CD4-positive, alpha-beta T cell treated with Interleukin-1 beta for 1 hour (primary cell): ENCODE results near the gene ASB6.
"Not testable (repeated sequence)": the region's sequence is repeated elsewhere in the genome, so short reads cannot be mapped to it uniquely, and the experiment has no call there.

Source experiments
- DNase-seq, 2 donors: peaks; one replicate each; pipeline ENCODE4 v3.0.0-alpha.2; 2020 to 2022

The ASB6 gene

GRCh38 chr9:129640871-129641749, 841 bp downstream of the ASB6 start:
- no peak for DNase-seq

DNA sequence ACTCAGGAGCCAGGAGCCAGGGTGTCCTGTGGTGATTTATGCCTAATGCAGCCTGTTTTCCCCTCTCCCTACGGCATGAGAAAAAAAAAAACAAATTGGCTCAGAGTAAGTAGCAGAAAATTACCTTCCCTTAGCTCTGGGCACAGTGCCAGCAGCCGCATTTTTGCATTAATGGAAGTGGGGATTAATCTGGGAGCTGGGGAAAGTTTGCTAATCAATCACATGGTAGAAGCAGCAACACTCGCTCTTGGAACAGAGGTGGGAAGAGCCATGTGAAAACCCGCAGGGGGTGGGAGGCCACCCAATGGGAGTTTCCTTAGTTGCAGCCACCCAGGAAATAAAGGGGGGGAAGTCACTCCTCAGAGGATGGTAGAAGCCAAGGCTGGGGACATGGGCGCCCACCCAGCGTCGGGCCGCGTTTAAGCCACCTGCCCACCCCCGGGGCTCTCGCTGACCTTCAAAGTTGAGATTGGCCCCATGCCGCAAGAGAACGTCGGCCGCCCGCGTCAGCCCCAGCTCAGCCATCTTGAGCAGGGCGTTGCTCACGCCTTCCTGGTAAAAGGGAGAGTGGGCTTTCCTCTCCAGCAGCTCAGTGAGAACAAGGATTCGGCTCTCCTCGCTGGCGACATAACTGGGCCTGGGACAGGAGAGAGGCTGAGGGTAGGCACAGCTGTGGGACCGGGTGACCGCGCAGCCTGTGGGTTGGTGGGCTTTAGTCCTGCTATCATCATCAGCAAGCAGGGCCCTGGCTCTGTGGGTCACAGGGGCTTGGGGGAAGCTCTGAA, 1.7 kb downstream of the ASB6 start:
- no peak for DNase-seq

DNA sequence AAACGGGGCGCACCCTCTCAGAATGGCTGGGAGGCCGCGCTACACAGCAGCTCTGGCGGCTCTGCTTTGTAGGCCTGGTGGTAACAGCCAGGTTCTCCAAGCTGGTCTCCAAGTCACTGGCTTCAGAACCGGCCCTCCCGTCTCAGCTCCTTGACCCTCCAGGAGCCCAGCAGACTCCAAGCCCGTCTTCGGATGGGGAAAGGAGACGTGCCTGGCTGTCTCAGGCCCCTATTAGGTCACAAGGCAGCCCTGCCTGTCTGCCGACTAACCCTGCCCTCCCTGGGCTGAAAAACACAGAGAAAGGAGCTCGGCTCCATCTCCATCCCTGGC, 2.2 kb downstream of the ASB6 start:
- no peak for DNase-seq

DNA sequence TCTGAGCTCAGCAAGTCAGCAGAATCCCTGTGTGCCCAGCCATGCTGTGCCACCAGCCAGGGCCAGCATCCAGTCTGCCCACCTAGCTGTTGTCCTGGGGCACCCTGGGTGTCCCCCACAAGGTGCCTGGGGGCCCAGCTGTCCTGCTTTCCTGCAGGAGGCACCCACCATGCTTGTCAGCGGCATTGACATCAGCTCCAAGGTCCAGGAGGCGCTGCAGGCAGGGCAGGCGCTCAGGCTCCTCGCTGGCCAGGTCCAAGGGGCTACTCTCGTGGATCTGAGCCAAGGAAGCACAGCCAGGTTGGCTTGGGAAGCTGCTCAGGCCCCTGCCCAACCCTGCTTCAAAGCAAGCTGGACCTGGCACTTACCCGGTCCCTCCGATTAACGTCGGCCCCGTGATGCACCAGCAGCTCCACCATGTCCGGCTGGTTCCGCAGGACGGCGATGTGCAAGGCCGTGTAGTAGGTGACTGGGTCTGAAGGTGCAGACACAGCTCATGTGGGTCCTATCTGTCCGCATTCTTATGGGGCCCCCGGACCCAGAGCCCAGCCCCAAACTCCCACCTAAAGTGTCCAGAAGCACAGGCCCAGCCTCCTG, 2.8 kb downstream of the ASB6 start:
- no peak for DNase-seq

DNA sequence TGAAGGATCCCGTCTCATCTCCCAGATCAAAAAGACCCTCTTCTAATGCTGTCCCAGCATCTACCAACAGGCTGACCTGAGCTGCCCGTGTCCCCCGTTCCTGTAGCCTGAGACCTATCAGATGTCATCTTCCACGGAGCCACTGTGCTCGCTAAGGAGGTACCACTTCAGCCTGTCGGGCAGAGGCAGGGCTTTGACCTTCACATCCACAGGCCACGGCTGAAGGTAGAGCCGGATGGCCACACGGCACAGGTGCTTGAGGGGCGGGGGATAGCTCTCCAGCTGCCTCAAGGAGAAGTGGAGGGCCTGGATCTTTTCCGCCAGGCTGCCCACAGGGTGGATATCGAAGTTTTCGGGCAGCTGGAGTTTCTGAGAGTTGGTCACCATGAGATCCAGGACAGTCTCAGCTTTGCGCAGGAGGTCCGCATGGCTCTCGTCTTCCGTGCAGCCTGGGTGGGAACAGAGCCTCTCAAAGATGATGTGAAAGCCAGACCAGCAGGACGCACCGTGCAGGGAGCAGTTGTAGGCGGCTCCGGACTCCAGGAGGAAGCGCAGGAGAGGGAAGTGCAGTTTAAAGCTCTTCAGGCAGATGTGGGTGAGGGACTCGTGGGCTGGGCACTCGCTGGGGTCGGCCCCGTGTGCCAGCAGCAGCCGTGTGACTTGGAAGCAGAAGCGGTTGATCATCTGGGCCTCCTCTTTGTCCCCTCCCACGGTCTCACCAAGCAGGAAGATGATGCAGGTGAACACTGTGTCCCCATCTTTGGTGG, 4.1 kb downstream of the ASB6 start:
- DNase-seq, result no peak

- DNase-seq, result no peak
These were observed 4.8 kb downstream of the ASB6 start for GRCh38 chr9:129637102-129637501.

DNA sequence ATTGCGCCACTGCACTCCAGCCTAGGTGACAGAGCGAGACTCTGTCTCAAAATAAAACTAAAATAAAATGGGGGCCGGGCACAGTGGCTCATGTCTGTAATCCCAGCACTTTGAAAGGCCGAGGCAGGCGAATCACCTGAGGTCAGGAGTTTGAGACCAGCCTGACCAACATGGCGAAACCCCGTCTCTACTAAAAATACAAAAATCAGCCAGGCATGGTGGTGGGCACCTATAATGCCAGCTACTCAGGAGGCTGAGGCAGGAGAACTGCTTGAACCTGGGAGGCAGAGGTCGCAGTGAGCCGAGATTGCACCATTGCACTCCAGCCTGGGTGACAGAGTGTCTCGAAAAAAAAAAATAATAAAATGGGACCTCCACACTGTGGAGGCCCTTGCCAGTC, 5.6 kb downstream of the ASB6 start:
- not testable (repeated sequence) for DNase-seq

DNA sequence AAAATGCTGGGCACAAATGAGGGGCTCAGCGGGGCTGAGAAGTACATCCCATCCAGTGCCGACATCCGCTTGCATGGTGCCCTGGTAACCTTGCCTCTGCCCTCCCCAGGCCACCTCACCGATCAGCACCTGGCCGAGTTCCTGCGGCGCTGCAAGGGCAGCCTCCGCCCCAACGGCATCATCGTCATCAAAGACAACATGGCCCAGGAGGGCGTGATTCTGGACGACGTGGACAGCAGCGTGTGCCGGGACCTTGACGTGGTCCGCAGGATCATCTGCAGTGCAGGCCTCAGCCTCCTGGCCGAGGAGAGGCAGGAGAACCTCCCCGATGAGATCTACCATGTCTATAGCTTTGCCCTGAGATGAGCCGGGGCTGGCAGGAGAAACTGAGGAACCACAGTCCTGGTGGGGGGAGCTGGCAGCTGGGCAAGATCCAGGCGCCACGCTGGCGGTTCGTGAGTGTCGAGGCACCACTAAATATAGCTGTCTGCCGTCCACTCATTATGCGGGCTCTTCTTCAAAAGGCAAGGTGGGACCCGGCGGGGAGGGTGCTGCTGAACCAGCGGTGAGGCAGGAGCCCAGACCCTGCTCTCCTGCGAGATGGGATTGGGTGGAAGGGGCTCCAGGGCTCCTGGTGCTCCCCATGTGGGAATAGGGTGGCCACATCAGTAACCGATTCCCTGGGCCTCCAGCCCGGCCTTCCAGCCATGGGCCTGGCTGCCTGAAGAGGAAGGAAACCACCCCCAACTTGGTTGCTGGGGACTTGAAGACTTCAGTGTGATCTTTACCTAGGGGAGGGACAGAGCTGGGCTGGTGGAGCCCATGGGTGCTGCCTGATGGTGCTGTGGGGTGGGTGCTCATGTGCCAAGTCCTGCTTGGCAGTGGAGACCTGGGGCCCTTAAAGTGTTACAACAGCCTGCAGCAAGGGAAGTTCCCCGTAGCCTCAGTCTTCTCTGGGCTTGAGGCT, 6.6 kb downstream of the ASB6 start:
- DNase-seq, result no peak

DNA sequence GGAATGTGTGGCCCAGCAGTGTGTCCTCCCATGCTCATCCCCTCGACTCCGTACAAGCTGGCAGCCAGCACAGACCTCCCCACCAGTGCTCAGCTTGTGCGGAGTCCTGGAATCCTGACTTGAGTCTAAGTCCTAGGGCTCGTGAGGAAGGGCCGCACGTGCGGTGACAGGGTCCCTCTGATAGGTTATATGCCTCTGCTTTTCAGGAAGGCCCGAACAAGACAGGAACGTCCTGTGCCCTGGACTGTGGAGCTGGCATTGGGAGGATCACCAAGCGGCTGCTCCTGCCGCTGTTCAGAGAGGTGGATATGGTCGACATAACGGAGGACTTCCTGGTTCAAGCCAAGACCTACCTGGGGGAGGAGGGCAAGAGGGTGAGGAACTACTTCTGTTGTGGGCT, 8.1 kb downstream of the ASB6 start:
- no peak for DNase-seq

- DNase-seq, result no peak
These were observed 8.7 kb downstream of the ASB6 start for GRCh38 chr9:129633207-129633606.

DNA sequence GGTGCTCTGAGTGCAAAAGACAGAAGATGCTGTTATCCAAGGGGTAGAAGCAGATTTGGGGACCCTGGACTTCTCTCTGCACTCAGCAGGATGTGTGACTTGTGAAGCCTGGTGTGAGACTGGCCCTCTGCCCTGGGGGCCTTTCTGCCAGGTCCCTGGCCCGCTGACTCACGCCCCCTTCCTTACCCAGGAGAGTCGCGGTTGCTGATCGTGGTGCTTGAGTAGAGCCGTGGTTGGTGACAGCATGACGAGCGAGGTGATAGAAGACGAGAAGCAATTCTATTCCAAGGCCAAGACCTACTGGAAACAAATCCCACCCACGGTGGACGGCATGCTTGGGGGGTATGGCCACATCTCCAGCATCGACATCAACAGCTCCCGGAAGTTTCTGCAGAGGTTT, 9.5 kb downstream of the ASB6 start:
- no peak for DNase-seq

GRCh38 chr9:129631674-129632129, 10.2 kb downstream of the ASB6 start:
- no peak for DNase-seq

DNA sequence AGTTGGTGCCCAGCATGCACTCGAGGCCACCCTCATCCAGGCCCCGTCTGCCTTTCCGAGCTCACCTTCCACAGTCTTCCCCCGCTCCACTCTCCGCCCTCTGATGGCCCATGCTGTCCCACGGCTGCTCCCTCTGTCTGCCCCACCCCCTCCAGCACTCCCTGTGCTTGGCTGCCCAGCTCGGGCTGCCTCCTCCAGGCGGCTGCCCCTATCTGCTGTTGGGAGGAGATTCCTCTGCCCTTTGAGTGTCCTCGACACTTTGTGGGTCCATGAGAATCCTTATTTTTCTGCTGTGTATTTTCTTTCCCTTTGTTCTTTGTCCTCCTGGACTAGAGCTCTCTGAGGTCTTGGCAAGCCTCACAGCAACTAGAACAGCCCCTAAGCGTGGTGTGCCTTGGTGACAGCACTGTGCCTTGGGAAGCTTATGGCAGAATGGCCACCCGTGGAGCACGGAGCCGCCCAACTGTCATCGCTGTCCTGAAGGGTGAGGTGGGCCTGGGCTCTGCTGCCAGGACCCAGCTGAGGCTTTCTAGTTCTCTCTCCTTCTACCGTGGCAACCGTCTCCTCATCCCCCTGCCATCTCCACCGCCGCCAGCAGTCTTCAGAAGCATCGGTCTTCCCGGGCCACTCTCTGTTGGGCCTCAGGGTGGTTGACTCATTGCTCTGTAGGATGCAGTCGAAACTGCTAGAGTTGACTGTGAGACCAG, 10.8 kb downstream of the ASB6 start:
- DNase-seq, result no peak

DNA sequence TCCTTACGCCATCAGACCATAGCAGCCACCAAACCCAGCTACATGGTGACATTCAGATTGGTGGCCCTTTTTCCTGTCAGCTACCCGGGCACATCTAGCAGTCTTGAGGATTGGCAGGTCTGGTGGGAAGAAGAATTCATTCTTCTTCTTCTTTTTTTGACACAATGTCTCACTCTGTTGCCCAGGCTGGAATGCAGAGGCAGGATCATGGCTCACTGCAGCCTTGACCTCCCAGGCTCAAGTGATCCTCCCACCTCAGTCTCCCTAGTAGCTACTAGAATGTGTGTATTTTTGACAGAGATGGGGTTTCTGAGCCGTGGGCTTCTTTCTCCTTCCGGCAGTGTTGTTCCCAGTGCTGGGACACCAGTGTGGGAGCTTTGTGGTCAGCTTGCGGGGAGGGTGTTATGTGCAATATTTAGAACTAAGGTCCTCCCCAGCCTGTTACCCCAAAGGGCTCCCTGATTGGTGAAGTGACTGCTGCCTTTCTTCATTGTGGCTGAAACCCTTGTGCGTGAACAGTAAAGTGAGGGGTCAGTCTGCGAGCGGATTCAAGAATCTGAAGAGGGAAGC, 12.6 kb downstream of the ASB6 start:
- DNase-seq, result no peak

- no peak for DNase-seq
These were observed 13.2 kb downstream of the ASB6 start for GRCh38 chr9:129628709-129629108.

DNA sequence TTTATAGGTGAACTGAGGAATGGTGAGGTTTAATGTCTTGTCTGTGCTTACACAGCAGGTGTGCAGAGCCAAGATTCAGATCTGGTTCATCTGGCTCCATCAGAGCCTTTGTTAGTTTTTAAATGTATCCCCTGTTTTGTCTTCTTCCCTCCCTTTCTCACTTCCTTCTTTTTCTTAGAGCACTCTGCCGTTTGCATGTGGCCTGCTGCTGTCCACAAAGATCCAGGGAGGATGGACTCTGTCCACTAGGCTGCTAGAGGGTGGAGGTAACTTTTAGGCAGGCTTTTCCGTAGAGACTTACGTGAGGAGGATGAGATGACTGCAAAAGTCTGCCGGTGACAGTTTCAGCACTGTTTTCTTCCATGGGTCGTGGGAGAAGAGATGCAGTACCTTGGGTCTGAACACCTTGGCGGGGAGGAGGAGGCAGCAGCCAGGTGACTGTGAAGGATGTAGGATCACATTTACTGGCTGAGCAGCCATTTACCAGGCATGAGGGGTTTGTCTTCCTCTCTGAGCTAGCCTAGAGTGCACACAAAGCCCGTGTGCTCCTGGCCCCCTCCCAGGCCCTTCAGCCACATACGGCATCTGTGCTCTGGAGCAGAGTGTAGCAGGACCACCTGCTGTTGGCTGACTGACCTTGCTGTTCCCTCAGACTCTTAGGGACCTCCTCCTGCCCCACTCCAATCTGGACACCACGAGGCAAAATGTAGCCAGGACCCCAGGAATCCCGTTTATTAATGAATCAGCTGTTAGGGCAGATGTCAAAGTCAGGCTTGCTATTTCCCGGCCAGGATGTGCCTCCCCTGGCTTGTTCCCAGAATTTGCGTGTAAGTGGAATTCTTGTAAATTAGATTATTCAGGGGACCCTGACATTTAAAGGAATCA, 14.2 kb downstream of the ASB6 start:
- no peak for DNase-seq

- DNase-seq, result peak; percentile 42 to 53
These were observed 15.2 kb downstream of the ASB6 start for GRCh38 chr9:129626625-129627284.

GRCh38 chr9:129626079-129626624, 15.8 kb downstream of the ASB6 start, which contains the start of gene NTMT1:
Gene NTMT1, plus strand, starts transcription at chr9:129626163. Its CDS starts 6,541 bp downstream, at chr9:129632704.
- DNase-seq, result peak; percentile 92

- peak; percentile 40 to 59 for DNase-seq
These were observed 17.0 kb downstream of the ASB6 start for GRCh38 chr9:129624947-129625346.
